HG02798 (cell line): ENCODE data around the gene ABLIM2.

ENCODE experiments used
- ATAC-seq: cut with Tn5 transposase; IDR thresholded peaks from one replicate; pipeline ENCODE4 v1.9.1; 2021; ENCODE audit warnings: mild to moderate bottlenecking; ENCODE audit not compliant: unreplicated experiment, poor library complexity

Gene ABLIM2

GRCh38 chr4:8078610-8079015 lies 80.0 kb downstream of the ABLIM2 start:
- no peak for ATAC-seq

GRCh38 chr4:8078109-8078494 lies 80.5 kb downstream of the ABLIM2 start:
- ATAC-seq, result no peak

- no peak for ATAC-seq
Observed at GRCh38 chr4:8077181-8078108, 81.2 kb downstream of the ABLIM2 start.

GRCh38 chr4:8076023-8076422 lies 82.6 kb downstream of the ABLIM2 start:
- no peak for ATAC-seq

- no peak for ATAC-seq
Observed at GRCh38 chr4:8073206-8073863, 85.3 kb downstream of the ABLIM2 start.

GRCh38 chr4:8072235-8072968 lies 86.2 kb downstream of the ABLIM2 start:
- no peak for ATAC-seq

GRCh38 chr4:8071766-8072165 lies 86.8 kb downstream of the ABLIM2 start:
- ATAC-seq, result no peak

GRCh38 chr4:8070736-8071718 lies 87.6 kb downstream of the ABLIM2 start:
- ATAC-seq, result no peak

- ATAC-seq, result no peak
Observed at GRCh38 chr4:8069102-8069752, 89.4 kb downstream of the ABLIM2 start.

- ATAC-seq, result no peak
Observed at GRCh38 chr4:8067945-8068896, 90.4 kb downstream of the ABLIM2 start.

GRCh38 chr4:8067274-8067936 lies 91.2 kb downstream of the ABLIM2 start:
- ATAC-seq, result no peak

GRCh38 chr4:8066336-8066931 lies 92.2 kb downstream of the ABLIM2 start:
- ATAC-seq, result no peak

GRCh38 chr4:8063974-8064563 lies 94.5 kb downstream of the ABLIM2 start:
- ATAC-seq, result no peak

- no peak for ATAC-seq
Observed at GRCh38 chr4:8061573-8061972, 97.0 kb downstream of the ABLIM2 start.

GRCh38 chr4:8061145-8061544 lies 97.5 kb downstream of the ABLIM2 start:
- no peak for ATAC-seq

- no peak for ATAC-seq
Observed at GRCh38 chr4:8060632-8061031, 98.0 kb downstream of the ABLIM2 start.

- no peak for ATAC-seq
Observed at GRCh38 chr4:8058031-8058479, 100.6 kb downstream of the ABLIM2 start.
